Activated naive CD8-positive, alpha-beta T cell treated with anti-CD3 and anti-CD28 coated beads, Interleukin-2, amount 50 U/mL, for 16 hours (primary cell): ENCODE results near the gene GCM1.

ENCODE experiments used
- DNase-seq: peaks from one replicate; pipeline ENCODE4 v3.0.0-alpha.2; 2020; ENCODE audit warnings: low read depth, low spot score

The GCM1 gene

DNA sequence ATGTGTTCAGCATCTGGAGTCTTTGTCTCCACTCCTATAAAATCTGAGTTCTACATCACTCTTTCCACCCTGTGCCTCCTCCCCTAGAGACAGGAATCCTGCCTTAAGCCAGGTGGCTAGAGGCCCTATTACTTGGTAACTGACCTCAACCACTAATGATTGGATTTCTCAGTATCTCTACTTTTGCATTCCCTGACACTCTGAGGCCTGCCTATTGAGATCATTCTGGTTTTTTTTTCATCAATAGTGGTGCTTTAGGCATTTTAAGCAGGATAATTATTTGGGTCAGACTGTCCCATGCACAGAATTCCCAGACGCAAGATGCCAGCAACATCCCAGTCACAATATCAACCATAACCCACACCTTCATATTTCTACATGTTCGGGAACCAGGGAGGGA lies 3.9 kb upstream of the GCM1 start:
- no peak for DNase-seq

- DNase-seq = no peak
Measured at GRCh38 chr6:53151676-53152075, 3.0 kb upstream of the GCM1 start.

DNA sequence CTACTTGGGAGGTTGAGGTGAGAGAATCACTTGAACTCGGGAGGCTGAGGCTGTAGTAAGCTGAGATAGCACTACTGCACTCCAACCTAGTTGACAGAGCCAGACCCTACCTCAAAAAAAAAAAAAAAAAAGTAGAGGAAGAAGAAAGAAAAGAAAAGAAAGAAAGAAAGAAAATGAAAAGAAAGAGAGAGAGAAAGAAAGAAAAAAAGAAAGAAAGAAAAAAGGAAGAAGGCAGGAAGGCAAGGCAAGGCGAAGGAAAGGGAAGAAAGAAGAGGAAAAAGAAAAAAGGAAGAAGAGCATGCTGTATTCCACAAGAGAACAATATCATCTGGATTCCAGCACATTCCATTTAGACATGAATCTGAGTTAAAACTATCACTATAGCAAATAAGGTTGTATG lies 3.8 kb downstream of the GCM1 start:
- no peak for DNase-seq

GRCh38 chr6:53143710-53144109 lies 4.9 kb downstream of the GCM1 start:
- DNase-seq = no peak

GRCh38 chr6:53142810-53143209 lies 5.8 kb downstream of the GCM1 start:
- no peak for DNase-seq

DNA sequence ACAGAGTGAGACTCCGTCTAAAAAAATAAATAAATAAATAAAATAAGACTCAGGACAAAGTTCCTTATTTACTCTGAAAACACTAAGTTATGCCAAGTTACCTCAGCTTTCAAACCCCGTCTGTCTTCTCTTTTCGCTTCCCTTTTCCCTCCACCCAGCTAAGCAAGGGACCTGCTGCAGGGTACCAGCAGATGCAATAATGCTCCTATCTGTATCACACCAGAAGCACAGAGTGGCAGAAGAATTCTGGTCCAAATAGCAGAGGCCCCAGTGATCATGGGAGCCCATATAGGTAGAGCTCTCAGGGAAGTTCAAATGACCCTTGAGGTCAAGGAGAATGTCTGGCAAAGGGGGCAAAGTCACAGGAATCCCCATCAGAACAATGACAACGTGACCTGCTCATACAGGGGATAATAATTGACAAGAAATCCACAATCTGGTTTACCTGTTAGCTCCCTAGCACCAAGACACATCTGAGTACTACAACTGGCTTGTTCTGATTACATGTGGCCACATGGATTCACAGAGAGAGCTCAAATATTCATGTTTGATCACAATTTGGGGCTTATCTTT lies 8.7 kb downstream of the GCM1 start:
- DNase-seq = no peak

- no peak for DNase-seq
Measured at GRCh38 chr6:53136000-53136609, 12.5 kb downstream of the GCM1 start.

- DNase-seq = no peak
Measured at GRCh38 chr6:53134601-53135235, 13.9 kb downstream of the GCM1 start.

GRCh38 chr6:53133961-53134360 lies 14.7 kb downstream of the GCM1 start:
- no peak for DNase-seq

DNA sequence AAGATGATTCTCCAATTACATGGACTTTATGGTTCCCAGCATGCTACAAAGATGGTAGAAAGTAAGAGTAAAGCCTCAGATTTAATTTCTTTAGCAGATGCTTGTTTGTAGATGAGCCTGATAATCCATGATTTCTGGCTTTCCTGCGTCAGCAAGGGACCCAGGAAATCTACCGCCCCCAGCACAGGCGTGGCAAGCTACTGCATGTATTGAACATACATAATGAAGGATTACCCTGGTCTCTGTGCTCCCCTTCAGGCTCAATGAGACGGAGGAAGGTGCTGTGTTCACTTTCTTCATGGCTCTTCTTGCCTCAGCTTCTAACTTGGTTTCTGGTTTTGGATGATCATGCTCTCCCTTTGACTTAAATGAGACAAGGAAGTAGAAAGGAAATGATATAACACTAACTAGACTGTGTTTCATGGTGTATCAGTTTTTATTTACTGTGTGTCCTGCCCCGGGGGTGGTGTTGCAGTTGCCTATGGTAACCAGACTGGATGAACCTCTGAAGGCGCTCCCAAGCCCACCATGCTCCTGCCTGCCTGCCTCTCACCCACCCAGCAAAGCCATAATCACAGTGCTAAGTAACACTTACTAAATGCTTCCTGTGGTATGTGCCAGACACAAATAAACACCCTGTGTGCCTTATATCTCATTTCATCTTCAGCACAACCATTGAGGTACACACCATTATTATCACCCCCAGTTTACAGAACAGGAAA lies 17.9 kb downstream of the GCM1 start:
- no peak for DNase-seq

- no peak for DNase-seq
Measured at GRCh38 chr6:53128842-53129241, 19.8 kb downstream of the GCM1 start.

DNA sequence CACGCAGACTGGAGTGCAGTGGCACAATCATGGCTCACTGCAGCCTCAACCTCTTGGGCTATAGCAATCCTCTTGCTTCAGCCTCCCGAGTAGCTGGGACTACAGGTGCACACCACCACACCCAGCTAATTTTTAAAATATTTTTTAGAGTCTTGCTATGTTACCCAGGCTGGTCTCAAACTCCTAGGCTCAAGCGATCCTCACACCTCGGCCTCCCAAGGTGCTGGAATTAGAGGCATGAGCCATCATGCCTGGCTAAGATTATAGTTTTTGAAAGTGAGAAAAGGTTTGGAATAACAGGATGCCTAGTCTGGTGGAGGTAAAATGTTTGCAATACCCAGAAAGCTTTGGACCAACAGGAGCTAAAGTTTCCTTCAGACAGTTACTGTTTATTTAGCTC lies 23.4 kb downstream of the GCM1 start:
- no peak for DNase-seq

GRCh38 chr6:53124131-53124800 lies 24.4 kb downstream of the GCM1 start:
- DNase-seq = no peak

DNA sequence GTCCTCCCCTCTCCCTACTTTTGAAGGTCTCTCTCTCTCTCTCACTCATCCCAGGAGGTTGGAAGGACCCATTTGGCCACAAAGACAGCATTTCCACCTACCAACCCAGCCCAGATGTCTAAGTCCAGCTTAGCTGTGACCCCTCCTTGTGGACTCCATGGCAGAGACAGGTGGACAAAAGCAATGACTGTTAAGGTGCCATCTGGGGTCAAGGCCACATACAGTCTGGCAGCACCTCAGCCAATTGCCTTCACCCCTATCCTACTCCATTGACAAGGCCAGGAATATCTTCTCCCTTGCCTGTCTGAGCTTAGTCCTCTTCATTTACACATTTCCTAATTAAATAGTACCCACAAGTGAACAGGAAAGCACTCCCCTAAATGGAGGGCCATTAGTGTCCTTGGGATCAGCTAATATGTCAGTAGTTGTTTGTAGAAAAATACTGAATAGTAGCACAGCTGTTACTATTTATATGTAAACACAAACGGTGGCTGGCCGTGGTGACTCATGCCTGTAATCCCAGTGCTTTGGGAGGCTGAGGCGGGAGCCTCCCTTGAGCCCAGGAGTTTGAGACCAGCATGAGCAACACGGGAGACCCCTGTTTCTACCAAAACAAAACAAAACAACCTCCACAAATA lies 28.8 kb downstream of the GCM1 start:
- no peak for DNase-seq

DNA sequence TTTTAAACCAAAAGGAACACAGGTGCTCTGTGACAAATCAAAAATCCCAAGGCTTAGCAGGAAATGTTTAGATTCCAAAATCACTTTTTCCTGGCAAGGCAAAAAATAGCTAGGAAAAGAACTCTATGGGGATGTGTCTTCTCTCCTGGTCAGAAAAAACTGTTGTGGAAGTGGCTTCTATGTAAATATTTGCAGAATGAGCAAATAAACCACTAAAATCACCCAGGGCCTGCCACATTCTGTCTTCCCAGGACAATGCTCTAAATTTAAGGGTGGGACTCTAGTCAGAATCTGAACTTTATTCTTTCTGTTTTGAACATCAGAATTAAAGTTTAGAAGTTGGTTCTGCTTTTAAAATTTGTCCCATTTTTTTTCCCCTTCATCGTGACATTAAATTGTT lies 29.3 kb downstream of the GCM1 start:
- DNase-seq = no peak

DNA sequence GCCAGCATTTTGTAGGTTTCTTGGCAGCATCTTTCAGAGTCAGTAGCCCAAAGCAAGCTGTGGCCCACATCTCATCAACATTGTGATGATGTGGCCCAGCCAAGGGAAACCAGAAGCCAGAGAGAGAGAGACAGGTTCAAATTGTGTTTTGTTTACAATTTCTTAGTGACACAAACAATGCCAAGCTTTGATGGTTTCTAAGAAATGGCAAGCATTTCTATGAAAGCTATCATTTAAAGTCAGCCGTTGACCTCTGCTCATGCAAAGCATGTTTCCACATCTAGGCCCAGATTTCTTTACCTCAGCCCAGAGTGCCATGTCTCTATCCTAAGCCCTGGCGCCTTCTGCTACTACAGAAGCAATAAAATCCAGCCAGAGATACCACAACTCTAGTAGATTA lies 32.9 kb downstream of the GCM1 start:
- DNase-seq = no peak

DNA sequence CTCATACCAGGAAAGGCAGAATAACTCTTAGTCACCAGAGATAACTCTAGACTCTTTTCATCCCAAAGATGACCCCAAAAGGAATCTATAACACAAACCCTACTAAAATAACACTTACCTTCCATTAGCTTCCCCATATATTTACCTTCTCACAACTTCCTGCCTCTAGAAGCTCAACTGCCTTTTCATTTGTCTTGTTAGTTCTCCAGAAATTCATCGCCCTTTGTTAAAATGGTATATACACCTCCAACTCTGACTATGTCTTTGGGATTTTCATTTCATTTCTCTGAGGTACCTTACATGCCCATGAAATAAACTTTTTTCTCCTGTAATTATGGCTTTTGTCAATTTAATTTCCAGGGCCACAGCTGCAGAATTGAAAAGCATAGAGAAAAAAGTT lies 33.5 kb downstream of the GCM1 start:
- no peak for DNase-seq

GRCh38 chr6:53113742-53114141 lies 34.9 kb downstream of the GCM1 start:
- DNase-seq = no peak

- DNase-seq = no peak
Measured at GRCh38 chr6:53112871-53113270, 35.8 kb downstream of the GCM1 start.

- DNase-seq = no peak
Measured at GRCh38 chr6:53112404-53112803, 36.2 kb downstream of the GCM1 start.

DNA sequence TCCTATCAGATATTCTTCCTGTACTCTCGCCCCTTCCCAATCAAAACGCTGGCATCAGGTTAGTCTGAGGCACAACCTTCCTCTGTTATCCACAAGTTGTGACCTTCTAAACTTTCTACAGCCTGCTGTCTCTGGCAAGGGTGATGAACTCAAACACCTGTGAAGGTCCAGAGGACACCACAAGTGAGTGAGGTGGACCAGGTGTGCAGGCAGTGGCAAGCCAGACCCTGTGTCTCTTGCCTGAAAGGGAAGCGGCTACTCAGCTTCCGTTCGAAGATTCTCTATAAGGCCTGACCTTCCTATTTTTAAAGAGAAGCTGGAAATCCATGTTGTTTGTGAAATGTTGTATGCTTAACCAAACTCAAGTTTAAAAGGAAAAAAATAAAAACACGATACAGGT lies 36.8 kb downstream of the GCM1 start:
- DNase-seq = no peak

GRCh38 chr6:53109612-53110011 lies 39.0 kb downstream of the GCM1 start:
- DNase-seq = no peak
